CD14-positive monocyte (primary cell): ENCODE results near the gene JPH2. TPM values are rescaled to one million over a fixed set of nuclear protein-coding genes. Genes with fewer than 3 reads are reported as not detected.

Experiments used
- DNase-seq, 3 donors: peaks; one replicate each; pipeline ENCODE4 v3.0.0-alpha.2; 2011 to 2022
- H2AFZ ChIP-seq: 2 replicates; pipeline ENCODE4 v1.6.0; 2012; ENCODE audit warnings: mild to moderate bottlenecking, low read depth, low read length, inconsistent platforms; ENCODE audit not compliant: insufficient read depth, poor library complexity, severe bottlenecking
- H3K27ac ChIP-seq, 2 donors: 1 replicate in 1 of 2; 2 replicates in 1 of 2; pipeline ENCODE4 v1.5.1; 2012 to 2013; ENCODE audit warnings: low read length in 2 of 2, control low read depth in 1 of 2, inconsistent platforms in 1 of 2, low read depth in 1 of 2, mild to moderate bottlenecking in 1 of 2
- H3K27me3 ChIP-seq, 2 donors: one replicate each; pipeline versions ENCODE4 v1.6.0 to v1.6.1; 2011 to 2013; ENCODE audit warnings: low read length in 2 of 2; ENCODE audit not compliant: control insufficient read depth in 2 of 2, insufficient read depth in 2 of 2
- H3K36me3 ChIP-seq, 2 donors: replicated peaks in 1 of 2; 1 replicate in 1 of 2; 2 replicates in 1 of 2; pipeline versions ENCODE4 v1.5.1 to v1.6.1; 2012 to 2013; ENCODE audit warnings: low read length in 2 of 2, control low read depth in 1 of 2, inconsistent platforms in 1 of 2, mild to moderate bottlenecking in 1 of 2; ENCODE audit not compliant: insufficient read depth in 2 of 2, control insufficient read depth in 1 of 2
- H3K4me1 ChIP-seq, 2 donors: 1 replicate in 1 of 2; 2 replicates in 1 of 2; pipeline versions ENCODE4 v1.5.1 to v1.6.1; 2012 to 2013; ENCODE audit warnings: low read length in 2 of 2, control low read depth in 1 of 2, inconsistent platforms in 1 of 2, mild to moderate bottlenecking in 1 of 2, moderate library complexity in 1 of 2; ENCODE audit not compliant: insufficient read depth in 2 of 2, control insufficient read depth in 1 of 2
- H3K4me2 ChIP-seq: replicated peaks from 2 replicates; pipeline ENCODE3; 2012; ENCODE audit warnings: low read length, moderate library complexity, mild to moderate bottlenecking; ENCODE audit not compliant: poor library complexity, severe bottlenecking; ENCODE audit errors: extremely low read depth
- H3K4me3 ChIP-seq, 3 experiments: fragments of 200-600 bp in 1 of 3; sonication (generic) in 1 of 3; replicated peaks in 1 of 3; 1 replicate in 2 of 3; 2 replicates in 1 of 3; pipeline ENCODE4 v1.5.1; 2011 to 2013; ENCODE audit warnings: low read length in 3 of 3, mild to moderate bottlenecking in 3 of 3, control low read depth in 2 of 3, low read depth in 2 of 3, inconsistent platforms in 1 of 3, moderate library complexity in 1 of 3
- H3K79me2 ChIP-seq: 2 replicates; pipeline ENCODE4 v1.6.0; 2012; ENCODE audit warnings: mild to moderate bottlenecking, control low read depth, inconsistent platforms, low read length, moderate library complexity; ENCODE audit not compliant: insufficient read depth
- H3K9ac ChIP-seq: 2 replicates; pipeline ENCODE4 v1.6.0; 2017; ENCODE audit warnings: low read length, mild to moderate bottlenecking; ENCODE audit not compliant: insufficient read depth, poor library complexity, severe bottlenecking
- H3K9me3 ChIP-seq, 2 donors: replicated peaks in 1 of 2; 1 replicate in 1 of 2; 2 replicates in 1 of 2; pipeline versions ENCODE4 v1.5.1 to v1.6.1; 2012 to 2013; ENCODE audit warnings: low read length in 2 of 2, control low read depth in 1 of 2; ENCODE audit not compliant: control insufficient read depth in 1 of 2, insufficient read depth in 1 of 2
- H4K20me1 ChIP-seq: 2 replicates; pipeline ENCODE4 v1.6.0; 2012; ENCODE audit warnings: mild to moderate bottlenecking, low read length, control low read depth, moderate library complexity; ENCODE audit not compliant: insufficient read depth
- H3K27ac Mint-ChIP-seq, 7 donors: one replicate each; pipeline ENCODE4 v1.8.0; 2020; ENCODE audit warnings: mild to moderate bottlenecking in 7 of 7, mixed read lengths in 7 of 7, moderate library complexity in 6 of 7, inconsistent platforms in 2 of 7
- H3K27me3 Mint-ChIP-seq, 3 donors: one replicate each; pipeline ENCODE4 v1.8.0; 2021 to 2022; ENCODE audit warnings: low read depth in 3 of 3, mild to moderate bottlenecking in 3 of 3, mixed read lengths in 3 of 3, moderate library complexity in 3 of 3, inconsistent platforms in 1 of 3
- H3K36me3 Mint-ChIP-seq, 2 donors: one replicate each; pipeline ENCODE4 v1.8.0; 2020; ENCODE audit warnings: mixed read lengths in 2 of 2, inconsistent platforms in 1 of 2, mild to moderate bottlenecking in 1 of 2
- H3K4me1 Mint-ChIP-seq: one replicate; pipeline ENCODE4 v1.8.0; 2020; ENCODE audit warnings: mild to moderate bottlenecking, mixed read lengths
- H3K4me3 Mint-ChIP-seq, 2 donors: one replicate each; pipeline ENCODE4 v1.8.0; 2020; ENCODE audit warnings: mild to moderate bottlenecking in 2 of 2, mixed read lengths in 2 of 2, moderate library complexity in 1 of 2
- H3K9me3 Mint-ChIP-seq, 7 donors: one replicate each; pipeline ENCODE4 v1.8.0; 2020 to 2022; ENCODE audit warnings: mixed read lengths in 7 of 7, mild to moderate bottlenecking in 6 of 7, moderate library complexity in 6 of 7, inconsistent platforms in 2 of 7
- WGBS: methylation state at CpG from one replicate; pipeline ENCODE4 v1.1.5; 2013; ENCODE audit warnings: missing lambda C conversion rate; ENCODE audit not compliant: insufficient coverage; 5-methylcytosine and 5-hydroxymethylcytosine counted together
- intact Hi-C, 2 donors: fragments of 100-400 bp; cut with micrococcal nuclease; formaldehyde crosslinking; loops; one replicate each; pipeline versions ENCODE4 v1.15.0 to v1.15.1; 2023
- polyA plus RNA-seq, 3 donors: library from polyadenylated mRNA; depleted of rRNA in 1 of 3; unstranded in 2 of 3; stranded (reverse) in 1 of 3; fragments of 300-500 nt in 2 of 3; fragments of >200 nt in 1 of 3; fragmentation: Illumina TruSeq in 2 of 3; gene quantifications; 1 replicate in 2 of 3; 2 replicates in 1 of 3; pipeline ENCODE4 v1.2.3, GENCODE V29; 2012 to 2021
- TF ChIP-seq, protein P1 (sequence below): fragments of 200-600 bp; IDR thresholded peaks from one replicate; pipeline ENCODE4 v1.8.0; 2022; ENCODE audit warnings: antibody characterized with exemption, mild to moderate bottlenecking

The JPH2 gene
- polyA plus RNA-seq, 3 donors: not detected

DNA sequence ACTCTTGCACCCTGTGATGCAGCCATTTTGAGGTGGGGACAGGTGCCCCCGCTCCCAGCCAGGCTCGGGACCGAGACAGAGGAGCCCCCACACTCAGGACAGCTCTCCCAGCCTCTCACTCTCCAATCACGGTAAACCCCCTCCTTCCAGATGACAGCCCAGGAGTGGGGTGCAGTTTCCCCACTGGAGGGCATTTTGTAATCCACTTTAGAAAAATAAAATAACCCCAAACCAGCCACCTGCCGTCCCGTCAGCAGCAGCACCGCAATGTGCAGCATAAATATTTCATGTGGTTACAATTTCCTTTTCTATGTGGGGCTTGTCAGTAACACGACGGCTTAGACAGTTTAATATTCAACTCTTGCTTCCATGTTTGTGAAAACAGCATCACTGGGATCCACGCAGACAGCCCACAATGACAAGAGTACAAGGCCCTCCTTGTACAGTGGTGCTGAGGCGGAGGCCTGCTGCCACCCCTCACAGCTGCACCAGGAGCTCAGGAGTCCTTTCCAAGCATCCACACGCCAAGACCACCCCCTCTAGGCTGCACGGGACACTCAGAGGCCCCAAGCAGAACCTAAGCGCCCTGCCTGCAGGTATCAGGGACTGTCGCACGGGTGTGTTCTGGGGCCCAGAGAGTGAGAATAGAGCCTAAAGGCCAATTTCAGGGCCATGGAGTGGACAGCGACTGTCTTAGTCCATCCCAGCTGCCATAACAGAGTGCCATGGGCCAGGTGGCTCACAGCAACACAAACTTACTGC, 116.7 kb downstream of the JPH2 start:
- DNase-seq: peak in 1 of 3 donors; percentile 3
- WGBS: 34% methylated on average over 14 of the region's 17 CpGs
- peaks cover 72% of the 10 kb centered on the region for H3K4me1 Mint-ChIP-seq

More for the DNA sequence above, 116.7 kb downstream of the JPH2 start:
- Histone ChIP-seq H3K27ac (peak overlapping the region; percentile 94 to 95), H3K4me2 (peak overlapping the region; percentile 74), H3K36me3 (no peaks in the 10 kb centered on the region), H3K4me1 (peaks cover 70 to 82% of the 10 kb centered on the region in 2 donors), H3K9me3 (no peaks in the 10 kb centered on the region), H3K9ac (peak overlapping the region; percentile 72), H3K27me3 (no peaks in the 10 kb centered on the region), H3K79me2 (no peaks in the 10 kb centered on the region), H3K4me3 (peak overlapping the region in 1 of 3 experiments; percentile 71), H2AFZ (peak overlapping the region; percentile 78), H4K20me1 (no peaks in the 10 kb centered on the region)
- no peaks in the 10 kb centered on the region for H3K36me3 Mint-ChIP-seq
- intact Hi-C loops: loop anchor here in 1 of 2 donors (10.0 kb wide), 1 partner anchor 136 kb away; no protein-coding TSS in a partner anchor
- peaks cover 0 to 7% (median 7%) of the 10 kb centered on the region in 3 donors for H3K27me3 Mint-ChIP-seq
- H3K27ac Mint-ChIP-seq: peak overlapping the region; percentile 93 to 99 (median 97)
- TF ChIP-seq, protein P1, sequence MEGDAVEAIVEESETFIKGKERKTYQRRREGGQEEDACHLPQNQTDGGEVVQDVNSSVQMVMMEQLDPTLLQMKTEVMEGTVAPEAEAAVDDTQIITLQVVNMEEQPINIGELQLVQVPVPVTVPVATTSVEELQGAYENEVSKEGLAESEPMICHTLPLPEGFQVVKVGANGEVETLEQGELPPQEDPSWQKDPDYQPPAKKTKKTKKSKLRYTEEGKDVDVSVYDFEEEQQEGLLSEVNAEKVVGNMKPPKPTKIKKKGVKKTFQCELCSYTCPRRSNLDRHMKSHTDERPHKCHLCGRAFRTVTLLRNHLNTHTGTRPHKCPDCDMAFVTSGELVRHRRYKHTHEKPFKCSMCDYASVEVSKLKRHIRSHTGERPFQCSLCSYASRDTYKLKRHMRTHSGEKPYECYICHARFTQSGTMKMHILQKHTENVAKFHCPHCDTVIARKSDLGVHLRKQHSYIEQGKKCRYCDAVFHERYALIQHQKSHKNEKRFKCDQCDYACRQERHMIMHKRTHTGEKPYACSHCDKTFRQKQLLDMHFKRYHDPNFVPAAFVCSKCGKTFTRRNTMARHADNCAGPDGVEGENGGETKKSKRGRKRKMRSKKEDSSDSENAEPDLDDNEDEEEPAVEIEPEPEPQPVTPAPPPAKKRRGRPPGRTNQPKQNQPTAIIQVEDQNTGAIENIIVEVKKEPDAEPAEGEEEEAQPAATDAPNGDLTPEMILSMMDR: no peak
- H3K4me3 Mint-ChIP-seq: peak overlapping the region; percentile 64 to 95
- H3K9me3 Mint-ChIP-seq: peaks cover 0 to 4% (median 0%) of the 10 kb centered on the region in 7 donors
